Tibial artery (tissue), 4 donors: ENCODE measurements around the gene CRYGN.

Experiments
- DNase-seq, 2 donors: peaks; one replicate each; pipeline ENCODE4 v3.0.0-alpha.2; 2019
- H3K27ac ChIP-seq, 2 donors: fragments of 200-600 bp; sonication (generic) in 1 of 2; 1 replicate in 1 of 2; 2 replicates in 1 of 2; pipeline ENCODE4 v1.5.1; 2018 to 2019; ENCODE audit warnings: mild to moderate bottlenecking in 1 of 2
- H3K27me3 ChIP-seq, 2 donors: fragments of 200-600 bp; sonication (generic) in 1 of 2; one replicate each; pipeline versions ENCODE4 v1.5.1 to v1.6.0; 2016 to 2019
- H3K36me3 ChIP-seq, 3 donors: fragments of 200-600 bp; sonication (generic) in 2 of 3; one replicate each; pipeline ENCODE4 v1.5.1; 2016 to 2019; ENCODE audit warnings: mild to moderate bottlenecking in 2 of 3
- H3K4me1 ChIP-seq, 4 donors: fragments of 200-600 bp; sonication (generic) in 2 of 4; 1 replicate in 3 of 4; 2 replicates in 1 of 4; pipeline ENCODE4 v1.5.1; 2016 to 2019
- H3K4me3 ChIP-seq, 2 donors: fragments of 200-600 bp; sonication (generic) in 1 of 2; 1 replicate in 1 of 2; 2 replicates in 1 of 2; pipeline ENCODE4 v1.5.1; 2018 to 2019; ENCODE audit warnings: mild to moderate bottlenecking in 2 of 2
- H3K9me3 ChIP-seq, 3 donors: fragments of 200-600 bp; sonication (generic) in 1 of 3; one replicate each; pipeline ENCODE4 v1.5.1; 2016 to 2019
- CTCF ChIP-seq, 2 experiments: fragments of 200-600 bp in 1 of 2; fragments of 450-650 bp in 1 of 2; IDR thresholded peaks; one replicate each; pipeline ENCODE4 v1.5.1; 2017 to 2019; ENCODE audit warnings: antibody characterized with exemption in 2 of 2, mild to moderate bottlenecking in 1 of 2, moderate library complexity in 1 of 2
- intact Hi-C: fragments of 100-400 bp; cut with DNase I; formaldehyde crosslinking; loops from one replicate; pipeline ENCODE4 v1.15.0; 2023; ENCODE audit warnings: low total_unique reads

The CRYGN gene

DNA sequence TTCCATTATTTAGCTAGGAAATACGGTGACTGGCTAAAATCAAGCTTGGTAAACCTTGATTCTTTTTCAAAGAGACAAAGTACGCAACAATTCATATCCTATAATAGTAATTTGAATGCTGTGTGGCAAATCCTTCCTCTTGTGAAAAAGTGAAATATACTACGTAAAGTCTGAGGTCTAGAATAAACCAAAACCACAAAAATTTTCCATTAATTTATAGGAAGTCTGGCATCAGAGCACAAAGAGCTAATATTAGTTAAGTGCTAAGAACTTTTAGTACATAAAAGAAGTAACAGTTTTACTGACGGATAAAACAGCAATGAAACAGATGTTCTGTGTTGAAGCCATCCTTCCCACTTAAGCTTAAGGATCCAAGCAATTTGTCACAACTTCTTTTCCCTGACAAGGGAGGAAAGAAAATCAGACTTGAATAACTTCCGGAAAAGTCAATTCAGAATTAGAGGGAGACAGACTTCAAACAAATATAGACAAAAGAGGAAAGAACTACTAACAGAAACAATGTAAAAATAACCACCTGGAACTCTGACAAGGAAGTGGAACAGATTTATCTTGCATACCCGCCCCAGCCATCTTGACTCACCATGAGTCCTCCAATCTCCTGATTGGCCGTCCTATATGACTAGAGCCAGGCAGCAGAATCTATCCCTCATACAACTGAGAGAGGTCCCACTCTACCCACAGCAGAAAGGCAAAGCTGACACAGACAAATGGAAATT lies 45.2 kb upstream of the CRYGN start:
- H3K9me3 ChIP-seq, result no peaks in the 10 kb centered on the region
- H3K4me3 ChIP-seq, result no peak overlapping the region
- intact Hi-C loops, result no loop called here
- no peak for DNase-seq
- H3K36me3 ChIP-seq, result peaks cover 28 to 59% (median 56%) of the 10 kb centered on the region in 3 donors
- peak overlapping the region in 1 of 2 donors; percentile 1 for H3K27ac ChIP-seq
- TF ChIP-seq CTCF (IDR thresholded peaks at IDR 0.05), result no peak
- no peaks in the 10 kb centered on the region for H3K27me3 ChIP-seq
- H3K4me1 ChIP-seq, result peaks cover 0 to 40% (median 8%) of the 10 kb centered on the region in 4 donors

- H3K36me3 ChIP-seq, result peaks cover 15 to 48% (median 42%) of the 10 kb centered on the region in 3 donors
- no peaks in the 10 kb centered on the region for H3K9me3 ChIP-seq
- H3K27me3 ChIP-seq, result no peaks in the 10 kb centered on the region
- no peak for TF ChIP-seq CTCF (IDR thresholded peaks at IDR 0.05)
- H3K4me3 ChIP-seq, result no peak overlapping the region
- DNase-seq, result no peak
- no peak overlapping the region for H3K27ac ChIP-seq
- intact Hi-C loops, result no loop called here
- H3K4me1 ChIP-seq, result peaks cover 0 to 30% (median 5%) of the 10 kb centered on the region in 4 donors
Observed at GRCh38 chr7:151483711-151483983, 43.7 kb upstream of the CRYGN start.

- H3K4me1 ChIP-seq, result peaks cover 0 to 30% (median 5%) of the 10 kb centered on the region in 4 donors
Observed at GRCh38 chr7:151482883-151483710, 43.2 kb upstream of the CRYGN start.

GRCh38 chr7:151481650-151482505 lies 41.9 kb upstream of the CRYGN start:
- TF ChIP-seq CTCF (IDR thresholded peaks at IDR 0.05), result no peak
- no peak overlapping the region for H3K27ac ChIP-seq

More at GRCh38 chr7:151482883-151483710, 43.2 kb upstream of the CRYGN start:
- Histone ChIP-seq H3K27ac (no peak overlapping the region), H3K36me3 (peaks cover 14 to 44% (median 42%) of the 10 kb centered on the region in 3 donors), H3K27me3 (no peaks in the 10 kb centered on the region), H3K9me3 (no peaks in the 10 kb centered on the region), H3K4me3 (no peak overlapping the region)
- DNase-seq, result no peak
- intact Hi-C loops, result no loop called here
- no peak for TF ChIP-seq CTCF (IDR thresholded peaks at IDR 0.05)

DNA sequence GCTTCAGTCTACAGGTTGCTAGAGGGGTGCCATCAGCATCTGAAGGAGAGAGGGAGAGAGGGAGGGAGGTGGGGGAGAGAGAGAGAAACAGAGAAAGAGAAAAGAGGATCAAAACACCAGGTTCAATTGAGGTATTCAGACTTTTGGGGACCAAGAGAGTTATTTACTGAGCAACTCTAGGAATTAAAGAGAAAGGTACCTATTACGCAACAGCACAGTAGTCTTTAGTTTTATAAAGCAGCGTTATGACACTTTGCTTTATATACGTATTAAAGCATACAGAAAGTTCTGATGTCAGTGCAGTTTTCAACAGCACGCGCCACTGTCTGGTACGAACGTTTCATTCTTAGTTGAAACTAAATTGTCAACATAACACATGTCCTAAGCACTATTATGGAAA lies 37.9 kb upstream of the CRYGN start:
- no peaks in the 10 kb centered on the region for H3K9me3 ChIP-seq
- no peak overlapping the region for H3K27ac ChIP-seq
- H3K4me1 ChIP-seq, result no peaks in the 10 kb centered on the region
- no peaks in the 10 kb centered on the region for H3K27me3 ChIP-seq
- intact Hi-C loops, result no loop called here
- DNase-seq, result no peak
- H3K36me3 ChIP-seq, result peaks cover 0 to 36% (median 12%) of the 10 kb centered on the region in 3 donors
- TF ChIP-seq CTCF (IDR thresholded peaks at IDR 0.05), result no peak
- H3K4me3 ChIP-seq, result no peak overlapping the region

More at GRCh38 chr7:151481650-151482505, 41.9 kb upstream of the CRYGN start:
- Histone ChIP-seq H3K4me1 (peaks cover 0 to 22% (median 2%) of the 10 kb centered on the region in 4 donors), H3K4me3 (no peak overlapping the region), H3K9me3 (no peaks in the 10 kb centered on the region), H3K27me3 (no peaks in the 10 kb centered on the region), H3K36me3 (peaks cover 14 to 40% (median 37%) of the 10 kb centered on the region in 3 donors)
- DNase-seq, result no peak
- intact Hi-C loops, result no loop called here
